ENCODE measurements around the gene SAMD8.
"Not testable (repeated sequence)": the region's sequence is repeated elsewhere in the genome, so short reads cannot be mapped to it uniquely, and the experiment has no call there.

Gene SAMD8

DNA sequence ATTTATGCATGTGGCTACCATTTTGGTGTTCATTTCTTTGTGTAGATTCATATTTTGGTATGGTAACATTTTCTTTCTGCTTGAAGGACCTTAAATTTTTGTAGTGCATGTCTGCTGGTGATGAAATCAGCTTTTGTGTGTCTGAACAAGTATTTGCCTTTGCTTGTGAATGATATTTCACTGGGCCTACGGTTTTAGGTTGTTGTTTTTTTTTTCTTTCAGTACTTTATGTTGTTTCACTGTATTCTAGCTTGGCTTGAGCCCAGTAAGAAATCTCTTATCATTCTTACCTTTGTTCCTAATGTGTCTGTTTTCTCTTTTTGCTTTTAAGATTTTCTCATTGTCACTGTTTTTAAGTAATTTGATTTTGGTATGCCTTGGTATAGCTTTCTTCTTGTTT, 31.9 kb downstream of the SAMD8 start:
- no peak for DNase-seq

DNA sequence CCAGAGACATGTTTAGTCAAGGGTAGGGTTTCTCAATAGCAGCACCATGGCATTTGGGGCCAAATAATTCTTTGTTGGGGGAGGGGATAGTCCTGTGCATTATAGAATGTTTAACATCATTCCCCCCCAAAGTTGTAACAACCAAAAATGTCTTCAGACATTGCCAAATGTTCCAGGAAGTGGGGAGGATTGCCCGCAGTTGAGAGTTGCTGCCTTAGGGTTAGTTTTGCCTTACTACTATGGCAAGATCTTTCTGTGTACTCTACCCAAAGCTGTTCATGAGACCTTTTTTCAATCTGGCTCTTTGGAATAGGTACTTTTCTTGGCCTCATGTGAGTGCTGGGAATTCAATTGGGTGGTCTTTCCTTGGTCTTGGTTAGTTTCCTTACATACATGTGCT, 34.1 kb downstream of the SAMD8 start:
- no peak for DNase-seq

DNA sequence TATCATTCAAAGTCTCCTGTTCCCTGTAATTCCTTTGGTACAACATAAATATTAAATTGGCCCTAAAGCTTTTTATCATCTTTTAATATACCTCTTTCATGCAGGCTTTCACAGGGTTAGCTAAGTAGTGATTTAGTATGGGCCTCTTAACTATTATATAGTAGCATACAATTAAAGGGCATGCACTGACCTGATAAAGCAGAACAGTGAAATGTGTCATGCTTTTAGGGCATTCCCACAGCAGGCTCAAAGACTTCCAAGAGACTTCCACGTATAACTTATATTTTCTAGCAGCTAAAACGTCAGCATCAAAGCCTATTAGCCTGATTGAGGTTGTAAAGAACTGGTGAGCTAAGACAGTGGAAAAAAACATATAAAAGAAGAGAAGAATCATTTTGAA, 35.3 kb downstream of the SAMD8 start:
- DNase-seq, result no peak

- DNase-seq, result no peak
These were observed 39.2 kb downstream of the SAMD8 start for GRCh38 chr10:75150656-75151055.

- no peak for DNase-seq
These were observed 48.1 kb downstream of the SAMD8 start for GRCh38 chr10:75159519-75159918.

DNA sequence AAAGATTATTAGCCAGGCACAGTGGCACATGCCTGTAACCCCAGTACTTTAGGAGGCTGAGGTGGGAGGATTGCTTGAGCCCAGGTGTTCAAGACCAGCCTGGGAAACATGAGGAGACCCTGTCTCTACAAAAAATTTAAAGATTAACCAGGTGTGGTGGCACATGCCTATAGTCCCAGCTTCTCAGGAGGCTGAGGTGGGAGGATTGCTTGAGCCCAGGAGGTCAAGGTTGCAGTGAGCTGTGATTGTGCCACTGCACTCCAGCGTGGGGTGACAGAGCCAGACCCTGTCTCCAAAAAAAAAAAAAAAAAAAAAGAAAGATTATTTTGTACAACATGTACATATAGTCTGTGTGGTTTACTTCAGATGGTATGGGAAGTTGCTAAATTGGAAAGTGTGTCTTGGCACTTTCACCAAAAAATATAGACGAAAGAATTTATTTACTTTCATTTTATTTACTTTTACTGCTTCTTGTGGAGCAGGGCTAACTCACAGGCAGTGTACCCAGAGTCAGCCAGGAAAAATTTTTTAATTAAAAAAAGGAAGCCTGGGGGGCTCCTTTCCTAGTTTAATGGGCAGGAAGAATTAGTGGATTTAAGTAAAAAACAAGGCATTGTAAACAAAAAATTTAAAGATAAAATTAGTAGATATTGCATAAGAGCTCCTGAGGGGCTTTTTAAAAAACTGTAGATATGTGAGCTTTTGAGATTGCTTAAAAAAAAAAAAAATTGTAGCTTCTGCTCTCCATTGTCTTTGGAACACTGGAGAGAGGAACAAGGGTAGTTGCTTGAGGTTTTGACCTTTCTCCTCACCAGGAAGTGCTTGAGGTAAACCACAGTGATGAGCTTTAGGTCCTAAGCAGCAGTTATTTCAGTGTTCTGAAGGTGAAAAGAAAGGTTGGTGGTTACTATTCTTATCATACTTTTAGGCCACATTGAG, 54.5 kb downstream of the SAMD8 start:
- no peak for DNase-seq

- no peak for DNase-seq
These were observed 55.1 kb downstream of the SAMD8 start for GRCh38 chr10:75166623-75166972.

- no peak for DNase-seq
These were observed 56.8 kb downstream of the SAMD8 start for GRCh38 chr10:75168275-75168674.

GRCh38 chr10:75170215-75170614, 58.8 kb downstream of the SAMD8 start:
- DNase-seq, result no peak

GRCh38 chr10:75175046-75175445, 63.6 kb downstream of the SAMD8 start:
- DNase-seq, result no peak

DNA sequence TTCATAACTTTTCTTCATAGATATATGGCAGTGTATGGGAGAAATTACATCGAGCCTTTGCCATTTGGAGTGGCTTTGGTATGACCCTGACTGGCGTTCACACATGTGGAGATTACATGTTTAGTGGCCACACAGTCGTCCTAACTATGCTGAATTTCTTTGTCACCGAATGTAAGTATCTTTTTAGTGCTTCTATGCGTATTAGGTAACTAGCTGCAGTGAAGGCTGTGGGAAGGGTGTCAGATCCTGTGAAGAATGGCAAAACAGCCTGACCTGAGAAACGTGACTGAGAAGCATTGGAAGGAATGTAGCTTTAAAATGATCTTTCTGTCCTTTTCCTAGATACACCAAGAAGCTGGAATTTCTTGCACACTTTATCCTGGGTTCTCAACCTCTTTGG, 64.6 kb downstream of the SAMD8 start:
- DNase-seq, result no peak

DNA sequence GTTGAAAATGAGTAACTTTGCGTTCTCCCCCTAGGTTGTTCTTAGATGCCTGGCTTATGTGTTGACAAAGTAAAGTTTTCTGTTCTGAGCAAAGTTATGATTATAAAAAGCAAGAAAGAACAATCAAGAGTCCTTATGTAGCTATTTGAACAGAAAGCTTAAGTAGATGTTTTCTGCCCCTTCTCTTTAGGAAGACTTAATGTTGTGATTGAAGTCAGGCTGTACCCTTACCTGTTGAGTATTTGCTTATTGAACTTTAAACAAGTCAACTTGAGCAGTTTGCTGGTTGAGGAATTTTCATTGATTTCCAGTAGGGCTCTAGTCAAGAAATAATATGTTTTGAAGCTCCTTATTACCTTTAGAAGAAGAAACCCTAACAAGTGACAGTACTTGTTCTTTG, 65.3 kb downstream of the SAMD8 start:
- no peak for DNase-seq

- no peak for DNase-seq
These were observed 68.3 kb downstream of the SAMD8 start for GRCh38 chr10:75179657-75180177.

DNA sequence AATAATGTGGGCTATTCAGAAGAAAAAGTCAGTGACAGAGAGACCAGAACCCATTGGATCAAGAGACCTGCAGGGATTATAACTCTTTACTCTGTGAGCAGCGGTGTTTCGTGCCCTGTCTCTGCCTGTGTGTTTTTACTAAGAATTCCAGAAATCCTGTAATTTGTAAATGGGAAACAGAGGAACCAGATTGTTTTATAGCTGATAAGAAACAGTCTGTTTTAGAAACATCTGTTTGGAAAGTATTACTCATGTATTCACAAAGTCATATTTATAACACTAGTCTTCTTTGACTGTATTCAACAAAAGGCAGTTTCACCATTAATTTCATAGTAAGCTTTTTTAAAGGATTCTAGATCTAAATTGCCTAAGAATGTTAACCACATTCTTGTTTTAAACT, 69.1 kb downstream of the SAMD8 start:
- DNase-seq, result no peak

DNA sequence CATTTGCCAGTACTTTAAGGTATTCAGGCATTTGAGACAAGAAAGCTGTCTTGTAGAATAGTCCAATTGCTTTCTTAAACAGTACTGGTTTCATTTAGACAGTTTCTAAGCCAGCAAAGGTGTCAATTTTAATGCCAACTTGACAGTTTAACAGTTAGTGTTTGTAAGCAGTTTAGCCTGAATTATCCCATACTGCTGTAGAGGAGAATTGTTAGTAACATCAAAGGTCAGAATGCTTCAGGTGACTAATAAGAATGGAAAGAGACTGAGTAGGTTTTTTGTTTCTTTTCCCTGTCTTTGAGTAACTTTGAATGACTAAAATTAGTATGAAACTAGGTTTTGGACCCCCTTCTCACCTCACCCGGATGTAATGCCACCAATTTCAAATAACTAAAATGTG, 69.6 kb downstream of the SAMD8 start:
- DNase-seq, result no peak

DNA sequence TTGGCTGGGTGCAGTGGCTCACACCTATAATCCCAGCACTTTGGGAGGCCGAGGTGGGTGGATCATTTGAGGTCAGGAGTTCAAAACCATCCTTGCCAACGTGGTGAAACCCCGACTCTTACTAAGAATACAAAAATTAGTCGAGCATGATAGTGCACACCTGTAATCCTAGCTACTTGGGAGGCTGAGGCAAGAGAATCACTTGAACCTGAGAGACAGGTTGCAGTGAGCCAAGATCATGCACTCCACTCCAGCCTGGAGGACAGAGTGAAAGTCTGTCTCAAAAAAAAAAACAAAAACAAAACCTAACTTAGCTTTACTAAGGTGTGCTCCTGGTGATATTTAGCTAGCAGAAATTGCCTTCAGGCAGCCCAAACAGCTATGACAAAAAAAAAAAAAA, 74.9 kb downstream of the SAMD8 start:
- no peak for DNase-seq

- DNase-seq, result peak in 1 of 2 experiments; percentile 51
These were observed 76.5 kb downstream of the SAMD8 start for GRCh38 chr10:75187961-75188426.

GRCh38 chr10:75188522-75188921, 77.1 kb downstream of the SAMD8 start:
- not testable (repeated sequence) for DNase-seq

GRCh38 chr10:75189266-75190096, 78.0 kb downstream of the SAMD8 start:
- no peak for DNase-seq

- DNase-seq, result no peak
These were observed 80.5 kb downstream of the SAMD8 start for GRCh38 chr10:75191821-75192568.

DNA sequence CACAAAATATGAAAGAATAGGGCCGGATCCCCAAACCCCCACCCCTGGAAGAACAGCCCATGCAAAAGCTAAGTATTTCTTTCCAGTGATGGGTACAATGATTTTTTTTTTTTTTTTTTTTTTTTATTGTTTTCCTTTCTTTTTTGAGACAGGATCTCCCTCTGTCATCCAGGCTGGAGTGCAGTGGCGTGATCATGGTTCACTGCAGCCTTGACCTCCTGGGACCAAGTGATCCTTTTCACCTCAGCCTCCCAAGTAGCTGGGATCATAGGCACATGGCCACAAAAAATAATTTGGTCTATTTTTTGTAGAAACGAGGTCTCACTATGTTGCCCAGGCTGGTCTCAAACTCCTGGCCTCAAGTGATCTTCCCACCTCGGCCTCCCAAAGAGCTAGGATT, 83.2 kb downstream of the SAMD8 start:
- not testable (repeated sequence) for DNase-seq

GRCh38 chr10:75195035-75195763, 83.7 kb downstream of the SAMD8 start:
- no peak for DNase-seq

Measured in NCI-H526 (cell line).